ENCODE data around the gene CAMTA1.

Gene CAMTA1

DNA sequence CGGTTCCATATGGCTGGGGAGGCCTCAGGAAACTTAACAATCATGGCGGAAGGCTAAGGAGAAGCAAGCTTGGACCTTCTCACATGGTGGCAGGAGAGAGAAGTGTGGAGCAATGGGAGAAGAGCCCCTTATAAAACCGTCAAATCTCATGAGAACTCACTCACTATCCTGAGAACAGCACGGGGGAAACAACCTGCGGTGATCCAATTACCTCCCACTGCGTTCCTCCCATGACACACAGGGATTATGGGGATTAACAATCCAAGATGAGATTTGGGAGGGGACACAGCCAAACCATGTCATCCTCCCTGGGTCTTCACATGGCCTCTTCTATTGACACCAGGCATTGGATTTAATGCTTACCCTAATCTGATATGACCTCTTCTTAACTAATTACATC is 530.7 kb downstream of the CAMTA1 start:
- no peak for ATAC-seq
- no peak for TF ChIP-seq TCF4 (CRISPR knock-in tag; IDR thresholded peaks at IDR 0.05; ENCODE audit: borderline replicate concordance)
- TF ChIP-seq ESRRG (CRISPR knock-in tag; IDR thresholded peaks at IDR 0.05): no peak
- TF ChIP-seq ZC3H10 (CRISPR knock-in tag; IDR thresholded peaks at IDR 0.05): no peak
- TF ChIP-seq OSR1 (CRISPR knock-in tag; IDR thresholded peaks at IDR 0.05): no peak
- TF ChIP-seq ZFP3 (CRISPR knock-in tag; IDR thresholded peaks at IDR 0.05): no peak
- no peak for TF ChIP-seq TOX (CRISPR knock-in tag; IDR thresholded peaks at IDR 0.05; ENCODE audit: borderline replicate concordance)
- TF ChIP-seq, protein P1, sequence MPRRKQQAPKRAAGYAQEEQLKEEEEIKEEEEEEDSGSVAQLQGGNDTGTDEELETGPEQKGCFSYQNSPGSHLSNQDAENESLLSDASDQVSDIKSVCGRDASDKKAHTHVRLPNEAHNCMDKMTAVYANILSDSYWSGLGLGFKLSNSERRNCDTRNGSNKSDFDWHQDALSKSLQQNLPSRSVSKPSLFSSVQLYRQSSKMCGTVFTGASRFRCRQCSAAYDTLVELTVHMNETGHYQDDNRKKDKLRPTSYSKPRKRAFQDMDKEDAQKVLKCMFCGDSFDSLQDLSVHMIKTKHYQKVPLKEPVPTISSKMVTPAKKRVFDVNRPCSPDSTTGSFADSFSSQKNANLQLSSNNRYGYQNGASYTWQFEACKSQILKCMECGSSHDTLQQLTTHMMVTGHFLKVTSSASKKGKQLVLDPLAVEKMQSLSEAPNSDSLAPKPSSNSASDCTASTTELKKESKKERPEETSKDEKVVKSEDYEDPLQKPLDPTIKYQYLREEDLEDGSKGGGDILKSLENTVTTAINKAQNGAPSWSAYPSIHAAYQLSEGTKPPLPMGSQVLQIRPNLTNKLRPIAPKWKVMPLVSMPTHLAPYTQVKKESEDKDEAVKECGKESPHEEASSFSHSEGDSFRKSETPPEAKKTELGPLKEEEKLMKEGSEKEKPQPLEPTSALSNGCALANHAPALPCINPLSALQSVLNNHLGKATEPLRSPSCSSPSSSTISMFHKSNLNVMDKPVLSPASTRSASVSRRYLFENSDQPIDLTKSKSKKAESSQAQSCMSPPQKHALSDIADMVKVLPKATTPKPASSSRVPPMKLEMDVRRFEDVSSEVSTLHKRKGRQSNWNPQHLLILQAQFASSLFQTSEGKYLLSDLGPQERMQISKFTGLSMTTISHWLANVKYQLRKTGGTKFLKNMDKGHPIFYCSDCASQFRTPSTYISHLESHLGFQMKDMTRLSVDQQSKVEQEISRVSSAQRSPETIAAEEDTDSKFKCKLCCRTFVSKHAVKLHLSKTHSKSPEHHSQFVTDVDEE (CRISPR knock-in tag; IDR thresholded peaks at IDR 0.05): no peak
- no peak for TF ChIP-seq ZNF8 (CRISPR knock-in tag; IDR thresholded peaks at IDR 0.05)
- no peak for TF ChIP-seq GLIS3 (CRISPR knock-in tag; IDR thresholded peaks at IDR 0.05)
- no peak for TF ChIP-seq CSDC2 (CRISPR knock-in tag; IDR thresholded peaks at IDR 0.05)
- no peak for TF ChIP-seq ARNTL (CRISPR knock-in tag; IDR thresholded peaks at IDR 0.05; ENCODE audit: borderline replicate concordance, low read depth)
- TF ChIP-seq ZFP30 (CRISPR knock-in tag; IDR thresholded peaks at IDR 0.05): no peak
- TF ChIP-seq, protein P2, sequence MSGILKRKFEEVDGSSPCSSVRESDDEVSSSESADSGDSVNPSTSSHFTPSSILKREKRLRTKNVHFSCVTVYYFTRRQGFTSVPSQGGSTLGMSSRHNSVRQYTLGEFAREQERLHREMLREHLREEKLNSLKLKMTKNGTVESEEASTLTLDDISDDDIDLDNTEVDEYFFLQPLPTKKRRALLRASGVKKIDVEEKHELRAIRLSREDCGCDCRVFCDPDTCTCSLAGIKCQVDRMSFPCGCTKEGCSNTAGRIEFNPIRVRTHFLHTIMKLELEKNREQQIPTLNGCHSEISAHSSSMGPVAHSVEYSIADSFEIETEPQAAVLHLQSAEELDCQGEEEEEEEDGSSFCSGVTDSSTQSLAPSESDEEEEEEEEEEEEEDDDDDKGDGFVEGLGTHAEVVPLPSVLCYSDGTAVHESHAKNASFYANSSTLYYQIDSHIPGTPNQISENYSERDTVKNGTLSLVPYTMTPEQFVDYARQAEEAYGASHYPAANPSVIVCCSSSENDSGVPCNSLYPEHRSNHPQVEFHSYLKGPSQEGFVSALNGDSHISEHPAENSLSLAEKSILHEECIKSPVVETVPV (CRISPR knock-in tag; IDR thresholded peaks at IDR 0.05): no peak
- TF ChIP-seq, protein P3, sequence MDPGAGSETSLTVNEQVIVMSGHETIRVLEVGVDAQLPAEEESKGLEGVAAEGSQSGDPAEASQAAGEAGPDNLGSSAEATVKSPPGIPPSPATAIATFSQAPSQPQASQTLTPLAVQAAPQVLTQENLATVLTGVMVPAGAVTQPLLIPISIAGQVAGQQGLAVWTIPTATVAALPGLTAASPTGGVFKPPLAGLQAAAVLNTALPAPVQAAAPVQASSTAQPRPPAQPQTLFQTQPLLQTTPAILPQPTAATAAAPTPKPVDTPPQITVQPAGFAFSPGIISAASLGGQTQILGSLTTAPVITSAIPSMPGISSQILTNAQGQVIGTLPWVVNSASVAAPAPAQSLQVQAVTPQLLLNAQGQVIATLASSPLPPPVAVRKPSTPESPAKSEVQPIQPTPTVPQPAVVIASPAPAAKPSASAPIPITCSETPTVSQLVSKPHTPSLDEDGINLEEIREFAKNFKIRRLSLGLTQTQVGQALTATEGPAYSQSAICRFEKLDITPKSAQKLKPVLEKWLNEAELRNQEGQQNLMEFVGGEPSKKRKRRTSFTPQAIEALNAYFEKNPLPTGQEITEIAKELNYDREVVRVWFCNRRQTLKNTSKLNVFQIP (CRISPR knock-in tag; IDR thresholded peaks at IDR 0.05; ENCODE audit: borderline replicate concordance, low read depth): no peak
- TF ChIP-seq RARB (CRISPR knock-in tag; IDR thresholded peaks at IDR 0.05): no peak
- TF ChIP-seq, protein P4, sequence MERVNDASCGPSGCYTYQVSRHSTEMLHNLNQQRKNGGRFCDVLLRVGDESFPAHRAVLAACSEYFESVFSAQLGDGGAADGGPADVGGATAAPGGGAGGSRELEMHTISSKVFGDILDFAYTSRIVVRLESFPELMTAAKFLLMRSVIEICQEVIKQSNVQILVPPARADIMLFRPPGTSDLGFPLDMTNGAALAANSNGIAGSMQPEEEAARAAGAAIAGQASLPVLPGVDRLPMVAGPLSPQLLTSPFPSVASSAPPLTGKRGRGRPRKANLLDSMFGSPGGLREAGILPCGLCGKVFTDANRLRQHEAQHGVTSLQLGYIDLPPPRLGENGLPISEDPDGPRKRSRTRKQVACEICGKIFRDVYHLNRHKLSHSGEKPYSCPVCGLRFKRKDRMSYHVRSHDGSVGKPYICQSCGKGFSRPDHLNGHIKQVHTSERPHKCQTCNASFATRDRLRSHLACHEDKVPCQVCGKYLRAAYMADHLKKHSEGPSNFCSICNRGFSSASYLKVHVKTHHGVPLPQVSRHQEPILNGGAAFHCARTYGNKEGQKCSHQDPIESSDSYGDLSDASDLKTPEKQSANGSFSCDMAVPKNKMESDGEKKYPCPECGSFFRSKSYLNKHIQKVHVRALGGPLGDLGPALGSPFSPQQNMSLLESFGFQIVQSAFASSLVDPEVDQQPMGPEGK (CRISPR knock-in tag; IDR thresholded peaks at IDR 0.05; ENCODE audit: borderline replicate concordance): no peak

DNA sequence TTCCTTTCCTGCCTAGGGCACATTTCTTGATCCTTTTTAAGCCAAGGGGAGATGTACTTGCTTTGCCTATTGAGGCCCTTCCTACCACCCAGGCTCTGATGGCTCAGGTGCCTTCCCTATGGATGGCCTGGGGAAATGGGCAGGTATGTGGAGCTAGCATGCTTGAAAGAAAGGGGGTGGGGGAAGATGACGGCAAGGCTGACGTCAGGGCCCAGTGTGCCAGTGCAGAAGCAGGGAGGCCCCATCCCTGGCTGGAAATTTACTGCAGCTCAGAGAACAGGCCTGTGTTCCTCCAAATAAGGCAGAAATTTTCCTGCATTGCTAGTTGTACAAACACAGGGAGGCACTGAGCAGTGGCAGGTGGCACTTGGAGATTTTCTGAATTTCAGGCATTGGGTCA is 532.6 kb downstream of the CAMTA1 start:
- ATAC-seq: no peak
- TF ChIP-seq RARB (CRISPR knock-in tag; IDR thresholded peaks at IDR 0.05): no peak
- TF ChIP-seq, protein P3 (CRISPR knock-in tag; IDR thresholded peaks at IDR 0.05; ENCODE audit: borderline replicate concordance, low read depth): no peak
- TF ChIP-seq, protein P2 (CRISPR knock-in tag; IDR thresholded peaks at IDR 0.05): no peak

DNA sequence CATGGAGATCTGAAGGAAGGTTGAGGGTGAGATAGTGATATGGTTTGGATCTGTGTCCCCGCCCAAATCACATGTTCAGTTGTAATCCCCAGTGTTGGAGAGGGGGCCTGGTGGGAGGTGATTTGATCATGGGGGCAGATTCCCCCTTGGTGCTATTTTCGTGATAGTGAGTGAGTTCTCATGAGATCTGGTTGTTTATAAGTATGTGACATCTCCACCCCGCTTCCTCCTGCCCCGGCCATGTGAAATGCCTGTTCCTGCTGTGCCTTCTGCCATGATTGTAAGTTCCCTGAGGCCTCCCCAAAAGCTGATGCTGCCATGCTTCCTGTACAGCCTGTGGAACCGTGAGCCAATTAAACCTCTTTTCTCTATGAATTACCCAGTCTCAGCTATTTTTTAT is 533.9 kb downstream of the CAMTA1 start:
- ATAC-seq: no peak
- no peak for TF ChIP-seq PPARA (CRISPR knock-in tag; IDR thresholded peaks at IDR 0.05; ENCODE audit: borderline replicate concordance)
- TF ChIP-seq SNAI2 (CRISPR knock-in tag; IDR thresholded peaks at IDR 0.05): no peak
- TF ChIP-seq, protein P3 (CRISPR knock-in tag; IDR thresholded peaks at IDR 0.05; ENCODE audit: borderline replicate concordance, low read depth): no peak
- no peak for TF ChIP-seq ZFP30 (CRISPR knock-in tag; IDR thresholded peaks at IDR 0.05)
- TF ChIP-seq GLIS3 (CRISPR knock-in tag; IDR thresholded peaks at IDR 0.05): no peak
- no peak for TF ChIP-seq RARB (CRISPR knock-in tag; IDR thresholded peaks at IDR 0.05)
- no peak for TF ChIP-seq ZNF565 (CRISPR knock-in tag; conservative IDR thresholded peaks at IDR 0.05; ENCODE audit: low read depth)
- TF ChIP-seq, protein P2 (CRISPR knock-in tag; IDR thresholded peaks at IDR 0.05): no peak
- no peak for TF ChIP-seq ZNF70 (CRISPR knock-in tag; IDR thresholded peaks at IDR 0.05)
- TF ChIP-seq, protein P5, sequence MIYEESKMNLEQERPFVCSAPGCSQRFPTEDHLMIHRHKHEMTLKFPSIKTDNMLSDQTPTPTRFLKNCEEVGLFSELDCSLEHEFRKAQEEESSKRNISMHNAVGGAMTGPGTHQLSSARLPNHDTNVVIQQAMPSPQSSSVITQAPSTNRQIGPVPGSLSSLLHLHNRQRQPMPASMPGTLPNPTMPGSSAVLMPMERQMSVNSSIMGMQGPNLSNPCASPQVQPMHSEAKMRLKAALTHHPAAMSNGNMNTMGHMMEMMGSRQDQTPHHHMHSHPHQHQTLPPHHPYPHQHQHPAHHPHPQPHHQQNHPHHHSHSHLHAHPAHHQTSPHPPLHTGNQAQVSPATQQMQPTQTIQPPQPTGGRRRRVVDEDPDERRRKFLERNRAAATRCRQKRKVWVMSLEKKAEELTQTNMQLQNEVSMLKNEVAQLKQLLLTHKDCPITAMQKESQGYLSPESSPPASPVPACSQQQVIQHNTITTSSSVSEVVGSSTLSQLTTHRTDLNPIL (CRISPR knock-in tag; IDR thresholded peaks at IDR 0.05; ENCODE audit: low read depth): no peak
